Myocyte (in vitro differentiated cells): Measurements from ENCODE around the gene USP10. TPM values are rescaled to one million over a fixed set of nuclear protein-coding genes. Genes with fewer than 3 reads are reported as not detected.
A peak's percentile ranks its signal among the peaks of the same experiment; 100 is the strongest.

Source experiments
- DNase-seq: peaks from one replicate; pipeline ENCODE4 v3.0.0-alpha.2; 2012; ENCODE audit warnings: low read depth
- total RNA-seq: library from RNA; depleted of rRNA; stranded (reverse); fragments of >200 nt; gene quantifications from 2 replicates; pipeline ENCODE4 v1.2.3, GENCODE V29; 2014

The USP10 gene
- total RNA-seq, 1 donor from 2014 or later = 53.2 TPM

- no peak for DNase-seq
Observed at GRCh38 chr16:84750575-84750974, 50.8 kb downstream of the USP10 start.

DNA sequence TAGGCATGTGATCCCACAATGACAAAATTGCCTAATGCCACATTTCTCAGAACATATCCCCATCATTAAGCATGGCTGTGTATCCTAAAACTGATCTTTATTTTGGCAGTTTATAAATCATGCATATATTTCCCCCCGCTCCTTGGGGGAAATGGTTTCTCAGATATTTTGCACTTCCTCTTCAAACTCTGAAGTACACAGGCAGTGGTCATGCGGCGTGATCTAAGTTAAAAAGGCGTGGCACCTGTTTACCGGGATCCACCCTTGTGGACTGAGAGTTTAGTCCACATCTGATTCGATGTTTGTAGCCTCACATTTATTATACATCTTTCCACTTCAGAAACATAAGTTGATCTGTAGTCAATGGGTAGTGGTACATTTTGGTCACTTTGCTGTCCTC, 51.4 kb downstream of the USP10 start:
- DNase-seq = no peak

DNA sequence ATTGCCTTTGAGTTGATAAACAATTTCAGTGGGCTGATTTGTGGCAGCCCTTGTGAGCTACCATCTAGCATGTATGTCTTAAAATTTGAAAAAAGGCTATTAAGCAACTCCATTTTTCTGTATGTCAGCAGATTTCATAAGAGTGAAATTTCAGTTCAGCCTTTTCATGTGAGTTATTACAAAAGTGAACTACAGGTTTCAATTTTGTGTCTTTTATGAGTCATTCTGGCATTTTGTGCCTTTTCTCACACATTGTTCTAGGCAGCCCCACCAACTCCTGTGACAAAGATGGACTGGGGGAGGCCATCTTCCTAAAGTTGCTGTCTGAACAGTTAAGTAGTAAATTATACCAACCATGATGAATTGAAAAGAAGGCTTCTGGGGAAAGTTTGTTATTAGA, 52.1 kb downstream of the USP10 start:
- no peak for DNase-seq

DNA sequence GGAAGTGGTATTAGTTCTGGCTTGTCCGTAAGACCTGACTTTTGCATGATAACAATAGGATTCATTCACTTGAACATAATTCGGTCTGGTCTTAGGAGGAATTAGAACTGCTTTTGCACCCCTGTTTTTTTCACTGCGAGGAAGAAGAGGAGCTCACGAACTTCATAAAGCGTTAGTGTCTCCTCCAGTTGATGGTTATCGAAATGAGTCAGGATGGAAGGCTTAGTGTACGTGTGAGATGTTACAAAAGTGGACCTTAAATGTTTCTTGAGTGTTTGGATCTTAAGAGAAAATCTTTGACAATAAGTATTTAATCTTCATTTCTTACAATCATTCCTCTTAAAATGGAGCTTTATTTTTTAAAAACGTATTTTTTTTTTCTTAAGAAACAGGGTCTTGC, 52.8 kb downstream of the USP10 start:
- DNase-seq = no peak

DNA sequence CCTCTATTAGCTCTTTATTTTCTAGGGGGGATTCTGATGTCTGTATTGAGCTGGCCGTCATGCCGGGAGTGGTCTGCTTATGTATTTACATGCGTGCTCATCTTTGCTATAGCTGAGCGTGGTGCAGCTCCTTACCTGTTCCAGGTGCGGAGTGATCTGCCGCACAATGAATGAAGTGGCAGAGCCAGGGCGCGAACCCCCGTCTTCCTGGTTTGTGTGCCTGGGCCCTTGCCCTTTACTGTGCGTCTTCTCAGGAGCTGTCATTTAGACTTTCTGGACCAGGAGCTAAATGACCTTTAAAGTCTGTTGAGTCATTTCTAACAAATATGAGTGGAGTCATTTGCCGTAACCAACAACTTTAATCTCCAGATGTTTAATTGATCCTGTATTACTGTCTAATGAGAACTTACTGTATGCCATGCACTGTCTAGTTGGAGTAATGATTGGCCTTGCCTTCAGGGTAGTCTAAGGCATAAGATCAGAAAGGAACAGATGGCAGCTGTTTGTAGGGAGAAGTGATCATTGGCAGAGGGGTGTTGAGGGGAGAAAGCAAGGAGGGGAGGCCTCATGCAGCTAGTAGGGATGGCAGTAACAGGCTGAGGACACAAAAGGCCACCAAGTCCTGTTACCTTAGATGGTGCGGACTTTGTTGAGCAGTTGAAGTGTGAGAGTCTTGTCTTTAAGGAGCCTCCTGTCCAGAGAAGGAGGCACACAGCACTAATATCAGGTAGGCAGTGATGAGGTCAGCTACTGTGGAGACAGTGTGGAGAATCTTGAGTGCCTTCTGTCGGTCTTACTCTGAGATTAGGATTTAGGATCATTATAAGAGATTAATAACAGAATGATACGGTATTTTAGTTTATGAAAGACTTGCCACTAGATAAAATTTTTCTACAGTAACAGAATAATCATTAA, 53.9 kb downstream of the USP10 start:
- DNase-seq = no peak

DNA sequence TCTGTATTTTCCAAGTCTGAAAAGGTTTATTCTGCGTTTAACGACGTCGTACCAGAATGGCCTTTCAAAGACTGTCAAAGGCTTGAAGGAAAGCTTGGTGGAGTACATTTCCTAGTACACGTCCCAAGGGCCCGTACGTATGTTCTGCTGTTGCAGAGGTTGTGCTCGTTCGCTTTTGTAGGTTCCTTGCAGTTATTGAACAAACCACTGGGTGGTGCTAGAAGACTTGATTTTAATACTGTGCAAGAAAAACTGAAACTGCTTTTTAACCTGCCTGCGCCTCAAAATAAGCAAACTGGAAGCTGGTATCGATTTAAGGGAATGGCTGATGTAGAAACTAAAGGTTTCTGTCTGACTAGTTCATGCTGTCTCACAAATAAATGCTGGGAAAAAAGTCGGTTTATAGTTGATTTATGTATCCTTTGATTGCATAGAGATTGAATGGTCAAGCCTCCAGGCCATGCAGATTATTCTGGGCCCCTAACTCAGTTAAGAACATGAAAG, 54.6 kb downstream of the USP10 start:
- DNase-seq = peak; percentile 80

- no peak for DNase-seq
Observed at GRCh38 chr16:84754956-84755672, 55.3 kb downstream of the USP10 start.

- DNase-seq = no peak
Observed at GRCh38 chr16:84756830-84757229, 57.0 kb downstream of the USP10 start.

DNA sequence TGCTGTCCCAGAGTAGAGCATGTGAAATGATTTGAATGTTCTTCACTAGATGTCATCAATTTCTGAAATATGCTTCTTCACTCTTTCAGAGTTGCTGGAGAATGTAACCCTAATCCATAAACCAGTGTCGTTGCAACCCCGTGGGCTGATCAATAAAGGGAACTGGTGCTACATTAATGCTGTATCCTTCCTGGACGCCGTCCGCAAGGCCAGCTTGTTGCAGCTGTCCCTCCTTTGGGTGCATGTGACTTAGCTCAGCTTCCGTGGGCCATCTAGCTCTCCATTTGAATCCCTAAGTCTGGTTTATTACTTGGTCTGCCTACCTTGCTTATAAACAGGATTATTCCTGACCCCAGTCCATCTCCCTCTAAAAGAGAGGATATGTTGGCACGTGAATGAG, 58.8 kb downstream of the USP10 start:
- peak; percentile 21 for DNase-seq

- DNase-seq = no peak
Observed at GRCh38 chr16:84759061-84759460, 59.3 kb downstream of the USP10 start.

DNA sequence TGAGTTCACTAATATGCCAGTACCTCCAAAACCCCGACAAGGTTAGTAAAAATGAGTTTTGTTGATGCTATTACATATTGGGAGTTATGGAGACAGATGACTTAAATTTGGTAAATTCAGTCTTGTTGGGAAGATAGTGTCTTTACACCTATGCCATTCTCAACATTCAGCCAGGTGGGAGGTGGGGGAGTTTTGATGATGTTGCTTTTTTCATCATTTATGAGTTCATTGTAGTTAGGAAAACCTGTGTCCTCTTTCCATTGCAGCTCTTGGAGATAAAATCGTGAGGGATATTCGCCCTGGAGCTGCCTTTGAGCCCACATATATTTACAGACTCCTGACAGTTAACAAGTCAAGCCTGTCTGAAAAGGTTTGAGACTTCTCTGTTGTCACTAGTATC, 60.1 kb downstream of the USP10 start:
- no peak for DNase-seq

- DNase-seq = no peak
Observed at GRCh38 chr16:84761448-84762368, 61.9 kb downstream of the USP10 start.

- DNase-seq = no peak
Observed at GRCh38 chr16:84763164-84763563, 63.4 kb downstream of the USP10 start.

GRCh38 chr16:84763629-84764028, 63.8 kb downstream of the USP10 start:
- DNase-seq = peak; percentile 23

- no peak for DNase-seq
Observed at GRCh38 chr16:84764970-84765369, 65.2 kb downstream of the USP10 start.

DNA sequence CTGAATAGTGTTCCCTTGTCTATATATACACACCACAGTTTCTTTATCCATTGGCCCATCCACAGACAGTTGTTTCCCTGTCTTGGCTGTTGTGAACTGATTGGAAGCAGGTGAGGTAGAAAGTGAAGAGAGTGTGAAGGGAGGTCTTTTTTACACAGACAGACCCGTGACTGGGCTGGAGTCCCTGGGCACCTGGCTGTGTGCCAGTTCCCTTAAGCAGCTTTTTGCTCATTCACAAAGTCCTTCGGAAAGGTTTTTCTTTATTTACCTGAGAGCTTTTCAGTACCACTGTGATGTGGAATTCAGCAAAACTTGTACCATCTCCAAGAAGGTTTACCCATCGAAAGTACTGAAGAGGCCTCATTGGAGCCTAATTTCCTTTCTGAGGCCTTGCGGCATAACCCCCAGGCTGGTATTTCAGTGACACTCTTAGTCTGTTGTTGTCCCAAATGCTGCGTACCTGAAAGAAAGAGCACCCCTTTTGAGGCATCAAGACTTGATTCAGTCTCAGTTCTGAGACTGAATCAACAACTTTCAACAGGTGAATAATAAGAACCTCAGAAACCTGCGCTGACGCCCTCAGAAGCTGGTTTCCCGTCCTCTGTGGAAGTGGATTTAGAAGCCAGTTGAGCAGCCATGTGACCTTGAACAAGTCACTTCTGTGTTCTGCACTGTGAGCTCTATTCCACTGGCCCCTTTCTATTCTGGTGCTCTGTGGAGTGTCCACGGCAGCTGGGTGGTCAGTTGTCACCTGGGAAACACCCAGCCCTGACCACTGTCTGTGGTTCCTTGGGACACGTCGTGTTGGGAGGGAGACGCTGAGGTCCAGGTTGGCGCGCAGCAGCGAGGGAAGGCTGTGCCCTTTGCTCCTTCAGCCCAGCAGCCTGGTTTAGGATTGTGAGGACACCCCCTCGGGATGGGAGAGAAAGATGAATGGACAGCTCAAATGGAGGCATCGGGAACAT, 66.1 kb downstream of the USP10 start:
- DNase-seq = peak; percentile 45

GRCh38 chr16:84766978-84767773, 67.4 kb downstream of the USP10 start:
- DNase-seq = no peak

GRCh38 chr16:84768061-84768807, 68.4 kb downstream of the USP10 start:
- DNase-seq = no peak
